Stimulated activated CD8-positive, alpha-beta memory T cell treated with anti-CD3 and anti-CD28 coated beads, Interleukin-2, amount 100 ng/mL, for 1 hour (primary cell): ENCODE data around the gene BPIFB2.

Source experiments
- DNase-seq, 2 donors: peaks; one replicate each; pipeline ENCODE4 v3.0.0-alpha.2; 2020; ENCODE audit warnings: low read depth in 2 of 2

BPIFB2 gene

GRCh38 chr20:32985596-32985995, 21.9 kb upstream of the BPIFB2 start:
- no peak for DNase-seq

- no peak for DNase-seq
Observed at GRCh38 chr20:32986331-32986966, 21.1 kb upstream of the BPIFB2 start.

GRCh38 chr20:32987044-32987825, 20.3 kb upstream of the BPIFB2 start:
- no peak for DNase-seq

- no peak for DNase-seq
Observed at GRCh38 chr20:32988008-32988407, 19.5 kb upstream of the BPIFB2 start.

- no peak for DNase-seq
Observed at GRCh38 chr20:32989507-32990283, 17.8 kb upstream of the BPIFB2 start.

- DNase-seq = no peak
Observed at GRCh38 chr20:32990426-32990825, 17.1 kb upstream of the BPIFB2 start.

GRCh38 chr20:32991383-32991782, 16.1 kb upstream of the BPIFB2 start:
- no peak for DNase-seq

GRCh38 chr20:32991792-32992641, 15.5 kb upstream of the BPIFB2 start:
- DNase-seq = no peak

- no peak for DNase-seq
Observed at GRCh38 chr20:32993496-32994050, 13.9 kb upstream of the BPIFB2 start.

- DNase-seq = no peak
Observed at GRCh38 chr20:32995802-32996201, 11.7 kb upstream of the BPIFB2 start.

- DNase-seq = no peak
Observed at GRCh38 chr20:32997431-32997830, 10.1 kb upstream of the BPIFB2 start.

- no peak for DNase-seq
Observed at GRCh38 chr20:32999603-33000250, 7.8 kb upstream of the BPIFB2 start.

- no peak for DNase-seq
Observed at GRCh38 chr20:33000802-33001466, 6.6 kb upstream of the BPIFB2 start.

GRCh38 chr20:33002087-33002808, 5.3 kb upstream of the BPIFB2 start:
- no peak for DNase-seq

- no peak for DNase-seq
Observed at GRCh38 chr20:33004141-33004751, 3.3 kb upstream of the BPIFB2 start, which contains the start of gene SUN5. Gene SUN5, minus strand, starts transcription at chr20:33004433. Its CDS starts 93 bp downstream, at chr20:33004340.

- no peak for DNase-seq
Observed at GRCh38 chr20:33005132-33005566, 2.4 kb upstream of the BPIFB2 start.

GRCh38 chr20:33005908-33006775, 1.4 kb upstream of the BPIFB2 start:
- no peak for DNase-seq

- no peak for DNase-seq
Observed at GRCh38 chr20:33006776-33007375, 628 bp upstream of the BPIFB2 start.
